ENCODE data around the gene HOGA1. TPM values are rescaled to one million over a fixed set of nuclear protein-coding genes. Genes with fewer than 3 reads are reported as not detected.
A peak's percentile ranks its signal among the peaks of the same experiment; 100 is the strongest.
"Not testable (repeated sequence)": the region's sequence is repeated elsewhere in the genome, so short reads cannot be mapped to it uniquely, and the experiment has no call there.

The HOGA1 gene
- total RNA-seq, 1 donor = 1.4 TPM

DNA sequence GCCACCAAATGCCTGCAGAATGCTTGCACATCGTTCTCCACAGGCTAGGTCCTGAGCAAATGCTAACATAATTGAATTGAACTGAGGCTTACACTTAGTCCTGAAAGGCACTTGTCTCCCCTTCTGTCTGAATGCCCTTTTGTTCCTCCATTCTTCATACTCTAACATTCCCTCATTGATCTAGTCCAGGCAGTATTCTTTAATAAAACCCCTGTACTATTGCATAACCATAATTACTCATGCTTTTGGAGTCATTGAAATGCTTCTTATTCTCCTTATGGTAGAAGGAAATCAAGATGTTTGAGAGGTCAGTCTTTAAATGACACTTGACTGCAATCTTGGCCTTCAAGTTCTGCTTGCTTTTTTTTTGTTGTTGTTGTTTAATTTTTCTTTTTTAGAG is 63.4 kb downstream of the HOGA1 start:
- Histone ChIP-seq H3K4me3 (ENCODE audit: insufficient read depth, low read length) (no peak overlapping the region), H3K79me2 (ENCODE audit: insufficient read depth, low read length) (peaks cover 82% of the 10 kb centered on the region), H3K9me3 (ENCODE audit: low read depth, low read length) (no peaks in the 10 kb centered on the region), H3K4me2 (ENCODE audit: insufficient read depth, low read length) (peak overlapping the region; percentile 40), H3K36me3 (ENCODE audit: insufficient read depth, low read length) (peaks cover 41% of the 10 kb centered on the region), H3K27me3 (ENCODE audit: insufficient read depth, low read length) (no peaks in the 10 kb centered on the region), H4K20me1 (ENCODE audit: insufficient read depth, low read length) (peaks cover 2% of the 10 kb centered on the region), H3K27ac (ENCODE audit: low read depth, low read length) (peak overlapping the region; percentile 28), H2AFZ (ENCODE audit: low read length) (no peak overlapping the region), H3K4me1 (ENCODE audit: insufficient read depth, low read length) (peaks cover 45% of the 10 kb centered on the region)
- TF ChIP-seq, protein P1, sequence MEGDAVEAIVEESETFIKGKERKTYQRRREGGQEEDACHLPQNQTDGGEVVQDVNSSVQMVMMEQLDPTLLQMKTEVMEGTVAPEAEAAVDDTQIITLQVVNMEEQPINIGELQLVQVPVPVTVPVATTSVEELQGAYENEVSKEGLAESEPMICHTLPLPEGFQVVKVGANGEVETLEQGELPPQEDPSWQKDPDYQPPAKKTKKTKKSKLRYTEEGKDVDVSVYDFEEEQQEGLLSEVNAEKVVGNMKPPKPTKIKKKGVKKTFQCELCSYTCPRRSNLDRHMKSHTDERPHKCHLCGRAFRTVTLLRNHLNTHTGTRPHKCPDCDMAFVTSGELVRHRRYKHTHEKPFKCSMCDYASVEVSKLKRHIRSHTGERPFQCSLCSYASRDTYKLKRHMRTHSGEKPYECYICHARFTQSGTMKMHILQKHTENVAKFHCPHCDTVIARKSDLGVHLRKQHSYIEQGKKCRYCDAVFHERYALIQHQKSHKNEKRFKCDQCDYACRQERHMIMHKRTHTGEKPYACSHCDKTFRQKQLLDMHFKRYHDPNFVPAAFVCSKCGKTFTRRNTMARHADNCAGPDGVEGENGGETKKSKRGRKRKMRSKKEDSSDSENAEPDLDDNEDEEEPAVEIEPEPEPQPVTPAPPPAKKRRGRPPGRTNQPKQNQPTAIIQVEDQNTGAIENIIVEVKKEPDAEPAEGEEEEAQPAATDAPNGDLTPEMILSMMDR (IDR thresholded peaks at IDR 0.05; ENCODE audit: extremely low read depth, low read depth, low read length) = no peak
- peak; percentile 47 for DNase-seq (ENCODE audit: insufficient read length, low spot score, missing footprints)

DNA sequence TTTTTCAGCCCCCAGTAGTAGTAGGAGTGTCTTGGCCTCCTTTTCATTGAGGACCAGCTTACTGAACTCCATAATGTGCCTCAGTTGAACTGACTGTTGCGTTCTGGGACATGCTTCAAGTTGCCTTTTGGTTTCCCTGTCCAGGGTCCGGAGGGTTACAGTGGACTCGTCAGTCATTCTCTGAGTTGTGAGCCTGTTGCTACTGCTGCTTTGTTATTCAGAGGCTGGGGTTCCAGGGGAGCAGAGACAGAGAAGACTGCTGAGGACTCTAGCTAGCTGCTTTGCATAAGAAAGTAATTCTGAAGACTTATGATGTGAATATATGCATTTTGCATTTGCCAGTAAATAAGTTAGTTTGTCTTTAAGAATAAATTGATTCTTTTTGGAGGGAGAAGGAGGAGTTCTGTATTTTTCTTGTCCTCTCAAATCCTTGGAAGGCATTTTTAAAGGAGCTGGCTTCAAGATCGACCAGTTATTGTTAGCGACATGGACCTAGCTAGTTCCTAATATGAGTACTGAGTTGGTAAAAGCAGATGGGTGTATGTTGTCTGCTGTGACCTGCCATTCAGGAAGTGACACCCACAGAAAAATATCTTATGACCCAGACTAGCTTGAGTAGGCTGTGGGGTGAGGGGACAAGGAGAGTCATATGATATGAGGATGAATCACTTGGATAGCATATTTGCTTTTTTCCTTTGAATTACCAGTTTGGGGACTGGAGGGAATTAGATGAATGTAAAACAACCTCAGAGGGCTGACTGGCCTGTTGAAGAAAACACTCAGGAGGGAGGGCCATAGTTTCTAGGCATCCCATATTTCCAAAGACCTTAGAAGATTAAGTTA is 64.6 kb downstream of the HOGA1 start:
- H3K27me3 ChIP-seq (ENCODE audit: insufficient read depth, low read length) = no peaks in the 10 kb centered on the region
- H3K4me1 ChIP-seq (ENCODE audit: insufficient read depth, low read length) = peaks cover 39% of the 10 kb centered on the region
- peaks cover 79% of the 10 kb centered on the region for H3K79me2 ChIP-seq (ENCODE audit: insufficient read depth, low read length)
- DNase-seq (ENCODE audit: insufficient read length, low spot score, missing footprints) = peak; percentile 97
- no peak overlapping the region for H2AFZ ChIP-seq (ENCODE audit: low read length)
- H3K27ac ChIP-seq (ENCODE audit: low read depth, low read length) = peak overlapping the region; percentile 97
- TF ChIP-seq, protein P1 (IDR thresholded peaks at IDR 0.05; ENCODE audit: extremely low read depth, low read depth, low read length) = no peak
- H3K4me2 ChIP-seq (ENCODE audit: insufficient read depth, low read length) = peak overlapping the region; percentile 81
- H4K20me1 ChIP-seq (ENCODE audit: insufficient read depth, low read length) = peaks cover 2% of the 10 kb centered on the region
- H3K4me3 ChIP-seq (ENCODE audit: insufficient read depth, low read length) = peak overlapping the region; percentile 24
- no peaks in the 10 kb centered on the region for H3K9me3 ChIP-seq (ENCODE audit: low read depth, low read length)
- H3K36me3 ChIP-seq (ENCODE audit: insufficient read depth, low read length) = peaks cover 52% of the 10 kb centered on the region

DNA sequence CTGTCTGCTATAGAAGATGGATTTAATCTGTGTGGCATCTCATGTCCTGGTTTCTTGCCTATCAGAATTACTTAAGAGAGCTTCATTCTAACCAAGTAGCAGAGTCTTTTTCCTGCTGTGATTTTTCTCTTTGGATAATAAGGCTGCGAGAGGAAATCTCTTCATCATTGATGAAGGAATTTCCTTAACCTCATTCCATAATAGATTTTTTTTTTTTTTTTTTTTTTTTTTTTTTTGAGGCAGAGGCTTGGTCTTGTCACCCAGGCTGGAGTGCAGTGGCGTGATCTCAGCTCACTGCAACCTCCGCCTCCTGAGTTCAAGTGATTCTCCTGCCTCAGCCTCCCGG is 65.2 kb downstream of the HOGA1 start:
- not testable (repeated sequence) for H3K27me3 ChIP-seq (ENCODE audit: insufficient read depth, low read length); H3K4me3 ChIP-seq (ENCODE audit: insufficient read depth, low read length); H3K9me3 ChIP-seq (ENCODE audit: low read depth, low read length); H2AFZ ChIP-seq (ENCODE audit: low read length); DNase-seq (ENCODE audit: insufficient read length, low spot score, missing footprints); H4K20me1 ChIP-seq (ENCODE audit: insufficient read depth, low read length)
- peak overlapping the region; percentile 81 for H3K4me2 ChIP-seq (ENCODE audit: insufficient read depth, low read length)
- H3K36me3 ChIP-seq (ENCODE audit: insufficient read depth, low read length) = peaks cover 54% of the 10 kb centered on the region
- peak overlapping the region; percentile 97 for H3K27ac ChIP-seq (ENCODE audit: low read depth, low read length)
- peaks cover 78% of the 10 kb centered on the region for H3K79me2 ChIP-seq (ENCODE audit: insufficient read depth, low read length)
- peaks cover 39% of the 10 kb centered on the region for H3K4me1 ChIP-seq (ENCODE audit: insufficient read depth, low read length)

DNA sequence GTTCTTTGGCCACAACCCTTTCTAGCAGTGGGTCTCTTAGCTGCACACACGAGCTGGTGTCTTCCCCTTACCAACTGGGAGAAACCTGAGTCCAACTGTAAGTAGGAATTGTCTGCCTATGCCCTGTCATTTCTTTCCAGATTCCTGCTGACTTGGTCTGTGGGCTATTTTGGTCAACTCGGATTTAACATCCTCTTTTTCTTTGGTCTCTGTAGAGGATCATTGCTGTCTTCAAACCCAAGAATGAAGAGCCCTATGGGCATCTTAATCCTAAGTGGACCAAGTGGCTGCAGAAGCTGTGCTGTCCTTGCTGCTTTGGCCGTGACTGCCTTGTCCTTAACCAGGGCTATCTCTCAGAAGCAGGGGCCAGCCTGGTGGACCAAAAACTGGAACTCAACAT is 66.5 kb downstream of the HOGA1 start:
- Histone ChIP-seq H3K27me3 (ENCODE audit: insufficient read depth, low read length) (no peaks in the 10 kb centered on the region), H3K79me2 (ENCODE audit: insufficient read depth, low read length) (peaks cover 66% of the 10 kb centered on the region), H3K9me3 (ENCODE audit: low read depth, low read length) (no peaks in the 10 kb centered on the region), H3K4me1 (ENCODE audit: insufficient read depth, low read length) (peaks cover 32% of the 10 kb centered on the region), H3K4me3 (ENCODE audit: insufficient read depth, low read length) (no peak overlapping the region), H4K20me1 (ENCODE audit: insufficient read depth, low read length) (peaks cover 2% of the 10 kb centered on the region), H2AFZ (ENCODE audit: low read length) (no peak overlapping the region), H3K4me2 (ENCODE audit: insufficient read depth, low read length) (no peak overlapping the region), H3K27ac (ENCODE audit: low read depth, low read length) (peak overlapping the region; percentile 46), H3K36me3 (ENCODE audit: insufficient read depth, low read length) (peaks cover 53% of the 10 kb centered on the region)
- DNase-seq (ENCODE audit: insufficient read length, low spot score, missing footprints) = no peak
- TF ChIP-seq, protein P1 (IDR thresholded peaks at IDR 0.05; ENCODE audit: extremely low read depth, low read depth, low read length) = no peak

All from osteoblast (primary cell).